GM12864 (cell line): ENCODE results near the gene IL1A.

Source experiments
- DNase-seq: peaks from one replicate; pipeline ENCODE4 v3.0.0-alpha.2; 2011; ENCODE audit warnings: low read depth
- H3K4me3 ChIP-seq: 2 replicates; pipeline ENCODE4 v1.5.1; 2011; ENCODE audit warnings: mild to moderate bottlenecking, low read depth, low read length, control low read depth
- CTCF ChIP-seq: IDR thresholded peaks from 2 replicates; pipeline ENCODE4 v1.5.1; 2011; ENCODE audit warnings: low read depth, mild to moderate bottlenecking, moderate library complexity, low read length, control low read depth, inconsistent platforms; ENCODE audit errors: missing control alignments

The IL1A gene

GRCh38 chr2:112733871-112734270 lies 50.4 kb downstream of the IL1A start:
- no peak for DNase-seq
- H3K4me3 ChIP-seq = no peak overlapping the region
- TF ChIP-seq CTCF = no peak

- H3K4me3 ChIP-seq = no peak overlapping the region
- TF ChIP-seq CTCF = no peak
- DNase-seq = no peak
Observed at GRCh38 chr2:112733456-112733855, 50.8 kb downstream of the IL1A start.

- DNase-seq = no peak
- TF ChIP-seq CTCF = no peak
- no peak overlapping the region for H3K4me3 ChIP-seq
Observed at GRCh38 chr2:112731479-112731878, 52.8 kb downstream of the IL1A start.

GRCh38 chr2:112730791-112731190 lies 53.5 kb downstream of the IL1A start:
- TF ChIP-seq CTCF = no peak

GRCh38 chr2:112730216-112730615 lies 54.1 kb downstream of the IL1A start:
- DNase-seq = no peak
- no peak overlapping the region for H3K4me3 ChIP-seq
- TF ChIP-seq CTCF = no peak

More at GRCh38 chr2:112730791-112731190, 53.5 kb downstream of the IL1A start:
- no peak for DNase-seq
- H3K4me3 ChIP-seq = no peak overlapping the region

GRCh38 chr2:112728378-112729175 lies 55.7 kb downstream of the IL1A start:
- H3K4me3 ChIP-seq = no peak overlapping the region
- no peak for TF ChIP-seq CTCF
- no peak for DNase-seq

- no peak overlapping the region for H3K4me3 ChIP-seq
- TF ChIP-seq CTCF = no peak
- no peak for DNase-seq
Observed at GRCh38 chr2:112728029-112728362, 56.3 kb downstream of the IL1A start.
